Neural progenitor cell (in vitro differentiated cells): Measurements from ENCODE around the gene CYP4F12. TPM values are rescaled to one million over a fixed set of nuclear protein-coding genes. Genes with fewer than 3 reads are reported as not detected.

ENCODE experiments used
- DNase-seq: peaks from one replicate; pipeline ENCODE4 v3.0.0-alpha.2; 2016; ENCODE audit warnings: low spot score
- H2AFZ ChIP-seq: fragments of 200-600 bp; sonication (generic); replicated peaks from 2 replicates; pipeline ENCODE4 v1.6.1; 2016; ENCODE audit warnings: antibody characterized with exemption
- H3F3A ChIP-seq: fragments of 200-600 bp; sonication (generic); 2 replicates; pipeline ENCODE4 v1.6.1; 2016; ENCODE audit warnings: antibody characterized with exemption, low read depth
- H3K27ac ChIP-seq: fragments of 200-600 bp; sonication (generic); 2 replicates; pipeline ENCODE4 v1.5.1; 2016; ENCODE audit warnings: mild to moderate bottlenecking
- H3K27me3 ChIP-seq: fragments of 200-600 bp; sonication (generic); 2 replicates; pipeline ENCODE4 v1.6.1; 2016; ENCODE audit warnings: mild to moderate bottlenecking, moderate library complexity
- H3K36me3 ChIP-seq: fragments of 200-600 bp; sonication (generic); 2 replicates; pipeline ENCODE4 v1.5.1; 2016
- H3K4me1 ChIP-seq: fragments of 200-600 bp; sonication (generic); 2 replicates; pipeline ENCODE4 v1.6.1; 2016; ENCODE audit warnings: mixed run types
- H3K4me2 ChIP-seq: fragments of 200-600 bp; sonication (generic); 2 replicates; pipeline ENCODE4 v1.6.1; 2016
- H3K4me3 ChIP-seq: fragments of 200-600 bp; sonication (generic); 2 replicates; pipeline ENCODE4 v1.5.1; 2016
- H3K79me2 ChIP-seq: fragments of 200-600 bp; sonication (generic); 2 replicates; pipeline ENCODE4 v1.6.1; 2016; ENCODE audit warnings: low read depth
- H3K9ac ChIP-seq: fragments of 200-600 bp; sonication (generic); 2 replicates; pipeline ENCODE4 v1.6.1; 2016
- H3K9me3 ChIP-seq: fragments of 200-600 bp; sonication (generic); 2 replicates; pipeline ENCODE4 v1.5.1; 2016; ENCODE audit warnings: low read depth
- H4K20me1 ChIP-seq: fragments of 200-600 bp; sonication (generic); 2 replicates; pipeline ENCODE4 v1.6.1; 2016; ENCODE audit warnings: low read depth
- H3K27ac Mint-ChIP-seq: 3 replicates; pipeline ENCODE4 v1.8.0; 2021; ENCODE audit warnings: mixed read lengths
- H3K27me3 Mint-ChIP-seq: 2 replicates; pipeline ENCODE4 v1.8.0; 2022; ENCODE audit warnings: low read depth, mild to moderate bottlenecking, inconsistent platforms, moderate library complexity, mixed read lengths; ENCODE audit not compliant: insufficient read depth
- H3K36me3 Mint-ChIP-seq: 3 replicates; pipeline ENCODE4 v1.8.0; 2021; ENCODE audit warnings: mixed read lengths
- H3K4me1 Mint-ChIP-seq: 3 replicates; pipeline ENCODE4 v1.8.0; 2021; ENCODE audit warnings: mixed read lengths
- H3K4me3 Mint-ChIP-seq: 3 replicates; pipeline ENCODE4 v1.8.0; 2021; ENCODE audit warnings: mild to moderate bottlenecking, moderate library complexity, mixed read lengths
- H3K9me3 Mint-ChIP-seq: 3 replicates; pipeline ENCODE4 v1.8.0; 2020; ENCODE audit warnings: mixed read lengths
- EZH2 ChIP-seq: fragments of 200-600 bp; sonication (generic); IDR thresholded peaks from 2 replicates; pipeline ENCODE4 v1.6.1; 2017; ENCODE audit warnings: antibody characterized with exemption, mild to moderate bottlenecking, moderate library complexity
- EZH2phosphoT487 ChIP-seq: fragments of 200-600 bp; sonication (generic); IDR thresholded peaks from 2 replicates; pipeline ENCODE4 v1.6.1; 2017; ENCODE audit warnings: antibody characterized with exemption
- total RNA-seq: library from RNA; depleted of rRNA; stranded (reverse); fragments of >200 nt; gene quantifications from 2 replicates; pipeline ENCODE4 v1.2.3, GENCODE V29; 2015; ENCODE audit warnings: low replicate concordance
- TF ChIP-seq, protein P1 (sequence below): fragments of 200-600 bp; sonication (generic); IDR thresholded peaks from 2 replicates; pipeline ENCODE4 v1.5.1; 2017; ENCODE audit warnings: antibody characterized with exemption, mild to moderate bottlenecking

CYP4F12 gene
- total RNA-seq, 1 donor from 2014 or later, result not detected

DNA sequence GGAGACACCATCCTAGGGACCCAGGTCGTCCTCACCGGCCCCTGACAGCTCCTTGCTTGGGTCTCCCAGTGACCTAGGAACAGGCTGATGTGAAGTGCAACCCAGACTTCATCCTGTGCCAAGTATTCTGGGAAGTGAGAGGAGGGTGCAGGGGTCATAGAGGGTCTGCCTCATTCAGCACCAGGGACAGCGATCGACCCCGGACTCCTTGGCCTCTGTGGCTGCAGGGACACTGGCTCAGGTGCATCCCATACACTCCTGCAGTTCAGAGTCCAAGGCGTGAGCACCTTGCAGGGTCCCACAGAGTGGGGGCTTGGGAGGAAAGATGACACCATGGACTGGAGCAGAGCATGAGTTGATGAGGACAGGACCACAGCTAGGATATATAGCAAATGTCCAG lies 44.9 kb downstream of the CYP4F12 start:
- Histone ChIP-seq H3K79me2 (no peaks in the 10 kb centered on the region), H3K9ac (no peak overlapping the region), H3K36me3 (no peaks in the 10 kb centered on the region), H2AFZ (no peak overlapping the region), H4K20me1 (no peaks in the 10 kb centered on the region), H3F3A (no peaks in the 10 kb centered on the region), H3K27me3 (no peaks in the 10 kb centered on the region), H3K4me2 (no peak overlapping the region), H3K9me3 (peaks cover 14% of the 10 kb centered on the region), H3K4me1 (no peaks in the 10 kb centered on the region), H3K27ac (no peak overlapping the region), H3K4me3 (no peak overlapping the region)
- H3K36me3 Mint-ChIP-seq, result no peaks in the 10 kb centered on the region
- DNase-seq, result no peak
- H3K27me3 Mint-ChIP-seq, result peaks cover 6% of the 10 kb centered on the region
- H3K27ac Mint-ChIP-seq, result no peak overlapping the region
- H3K9me3 Mint-ChIP-seq, result peaks cover 22% of the 10 kb centered on the region
- TF ChIP-seq EZH2phosphoT487 (no peak), EZH2 (no peak)
- TF ChIP-seq, protein P1, sequence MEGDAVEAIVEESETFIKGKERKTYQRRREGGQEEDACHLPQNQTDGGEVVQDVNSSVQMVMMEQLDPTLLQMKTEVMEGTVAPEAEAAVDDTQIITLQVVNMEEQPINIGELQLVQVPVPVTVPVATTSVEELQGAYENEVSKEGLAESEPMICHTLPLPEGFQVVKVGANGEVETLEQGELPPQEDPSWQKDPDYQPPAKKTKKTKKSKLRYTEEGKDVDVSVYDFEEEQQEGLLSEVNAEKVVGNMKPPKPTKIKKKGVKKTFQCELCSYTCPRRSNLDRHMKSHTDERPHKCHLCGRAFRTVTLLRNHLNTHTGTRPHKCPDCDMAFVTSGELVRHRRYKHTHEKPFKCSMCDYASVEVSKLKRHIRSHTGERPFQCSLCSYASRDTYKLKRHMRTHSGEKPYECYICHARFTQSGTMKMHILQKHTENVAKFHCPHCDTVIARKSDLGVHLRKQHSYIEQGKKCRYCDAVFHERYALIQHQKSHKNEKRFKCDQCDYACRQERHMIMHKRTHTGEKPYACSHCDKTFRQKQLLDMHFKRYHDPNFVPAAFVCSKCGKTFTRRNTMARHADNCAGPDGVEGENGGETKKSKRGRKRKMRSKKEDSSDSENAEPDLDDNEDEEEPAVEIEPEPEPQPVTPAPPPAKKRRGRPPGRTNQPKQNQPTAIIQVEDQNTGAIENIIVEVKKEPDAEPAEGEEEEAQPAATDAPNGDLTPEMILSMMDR, result no peak
- H3K4me3 Mint-ChIP-seq, result no peak overlapping the region
- no peaks in the 10 kb centered on the region for H3K4me1 Mint-ChIP-seq

DNA sequence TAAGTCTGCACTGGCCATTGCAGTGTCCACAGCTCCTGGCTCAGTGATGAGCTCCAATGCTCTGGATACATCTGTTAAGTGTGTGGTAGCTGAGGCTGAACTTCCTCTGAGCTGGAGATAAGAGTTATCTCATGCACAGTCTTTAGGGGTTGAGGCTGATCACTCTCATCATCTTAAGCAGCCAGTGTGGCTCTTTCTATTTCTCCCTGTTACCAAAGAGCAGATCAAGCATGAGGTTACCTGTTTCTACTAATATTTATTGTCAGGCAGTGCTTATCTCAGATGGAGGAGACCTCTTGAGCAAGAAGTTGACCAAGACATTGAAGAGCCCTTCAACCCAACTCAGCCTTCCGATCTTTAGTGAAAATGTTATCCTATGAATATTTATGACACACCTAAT lies 48.4 kb downstream of the CYP4F12 start:
- Histone ChIP-seq H3K27me3 (no peaks in the 10 kb centered on the region), H3K9ac (no peak overlapping the region), H3K4me3 (no peak overlapping the region), H2AFZ (no peak overlapping the region), H3K9me3 (peaks cover 8% of the 10 kb centered on the region), H4K20me1 (no peaks in the 10 kb centered on the region), H3K4me1 (no peaks in the 10 kb centered on the region), H3K79me2 (no peaks in the 10 kb centered on the region), H3F3A (no peaks in the 10 kb centered on the region), H3K4me2 (no peak overlapping the region), H3K27ac (no peak overlapping the region), H3K36me3 (no peaks in the 10 kb centered on the region)
- TF ChIP-seq, protein P1, result no peak
- TF ChIP-seq EZH2phosphoT487, result no peak
- TF ChIP-seq EZH2, result no peak
- Mint-ChIP-seq H3K27ac (no peak overlapping the region), H3K36me3 (no peaks in the 10 kb centered on the region), H3K4me1 (no peaks in the 10 kb centered on the region), H3K4me3 (no peak overlapping the region), H3K27me3 (peaks cover 6% of the 10 kb centered on the region), H3K9me3 (peaks cover 30% of the 10 kb centered on the region)
- no peak for DNase-seq

DNA sequence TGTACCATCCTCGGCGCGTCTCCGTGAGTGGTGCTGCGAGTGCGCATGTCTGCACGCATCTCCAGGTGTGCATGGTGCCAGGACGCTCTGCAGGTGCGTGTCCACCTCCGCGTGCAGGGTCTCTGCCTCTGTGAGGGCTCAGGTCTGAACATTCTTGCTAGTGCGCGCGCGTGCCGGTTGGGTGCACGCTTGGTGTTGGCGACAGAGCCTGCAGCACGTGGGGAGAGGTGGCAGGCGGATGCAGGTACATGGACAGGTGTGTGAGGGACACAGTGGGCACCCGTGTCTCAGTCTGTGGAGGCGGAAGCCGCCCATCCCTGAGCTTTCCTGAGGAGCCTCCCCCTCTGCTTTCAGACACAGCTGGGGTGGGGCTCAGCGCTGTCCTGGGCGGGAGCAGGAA lies 50.1 kb downstream of the CYP4F12 start:
- no peak for DNase-seq
- Mint-ChIP-seq H3K36me3 (no peaks in the 10 kb centered on the region), H3K4me3 (no peak overlapping the region), H3K27me3 (peaks cover 4% of the 10 kb centered on the region), H3K4me1 (no peaks in the 10 kb centered on the region), H3K27ac (no peak overlapping the region), H3K9me3 (peaks cover 35% of the 10 kb centered on the region)
- Histone ChIP-seq H3K27ac (no peak overlapping the region), H3K9ac (no peak overlapping the region), H3K79me2 (no peaks in the 10 kb centered on the region), H3K4me3 (no peak overlapping the region), H2AFZ (no peak overlapping the region), H4K20me1 (no peaks in the 10 kb centered on the region), H3K4me1 (no peaks in the 10 kb centered on the region), H3K9me3 (peaks cover 8% of the 10 kb centered on the region), H3K27me3 (no peaks in the 10 kb centered on the region), H3K36me3 (no peaks in the 10 kb centered on the region), H3K4me2 (no peak overlapping the region), H3F3A (no peaks in the 10 kb centered on the region)
- TF ChIP-seq EZH2phosphoT487, result no peak

DNA sequence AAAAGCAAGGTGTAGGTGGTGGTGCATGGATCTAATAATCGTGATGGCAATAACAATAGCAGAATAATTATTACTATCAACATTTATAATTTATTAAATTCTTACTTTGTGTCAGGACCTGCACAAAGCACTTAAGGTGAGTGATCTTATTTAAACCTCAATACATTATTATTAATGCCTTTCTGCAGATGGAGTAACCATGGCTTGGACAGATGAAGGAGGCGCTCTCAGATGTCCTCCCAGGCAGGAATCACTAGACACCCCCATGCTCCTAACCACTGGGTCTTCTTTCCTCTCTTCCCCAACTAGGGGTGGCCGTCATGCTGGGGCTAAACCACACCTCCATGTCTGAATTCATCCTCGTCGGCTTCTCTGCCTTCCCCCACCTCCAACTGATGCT lies 54.8 kb downstream of the CYP4F12 start, which contains the start of gene OR10H2:
TSS of gene OR10H2 (plus strand) at position 301 of the 400 bp plus-strand sequence. CDS start at position 321, 20 bp downstream.
- Histone ChIP-seq H3K9me3 (no peaks in the 10 kb centered on the region), H3K79me2 (no peaks in the 10 kb centered on the region), H4K20me1 (no peaks in the 10 kb centered on the region), H2AFZ (no peak within 1 kb of the TSS), H3K27ac (no peak within 1 kb of the TSS), H3K4me3 (no peak within 1 kb of the TSS), H3K27me3 (no peaks in the 10 kb centered on the region), H3F3A (no peaks in the 10 kb centered on the region), H3K4me1 (no peaks in the 10 kb centered on the region), H3K4me2 (no peak within 1 kb of the TSS), H3K36me3 (no peaks in the 10 kb centered on the region), H3K9ac (no peak within 1 kb of the TSS)
- H3K27ac Mint-ChIP-seq, result no peak within 1 kb of the TSS
- H3K9me3 Mint-ChIP-seq, result peaks cover 40% of the 10 kb centered on the region
- H3K4me1 Mint-ChIP-seq, result no peaks in the 10 kb centered on the region
- DNase-seq, result no peak
- no peaks in the 10 kb centered on the region for H3K36me3 Mint-ChIP-seq
- H3K27me3 Mint-ChIP-seq, result peaks cover 3% of the 10 kb centered on the region
- no peak within 1 kb of the TSS for H3K4me3 Mint-ChIP-seq
- TF ChIP-seq, protein P1, result no peak
- TF ChIP-seq EZH2phosphoT487 (no peak), EZH2 (no peak)
